GM12878 (cell line): ENCODE results near the gene NELL1.

Source experiments
- CEBPB ChIP-seq, 2 experiments: fragments of 150-350 bp in 1 of 2; IDR thresholded peaks; 2 replicates each; pipeline ENCODE4 v1.6.1; 2012 to 2014; ENCODE audit warnings: low read depth in 2 of 2, low read length in 2 of 2, borderline replicate concordance in 1 of 2, inconsistent platforms in 1 of 2
- CTCF ChIP-seq, 3 experiments: IDR thresholded peaks in 2 of 3; conservative IDR thresholded peaks in 1 of 3; 2 replicates each; pipeline ENCODE4 v1.5.1; 2011; ENCODE audit warnings: low read depth in 3 of 3, low read length in 3 of 3, mild to moderate bottlenecking in 3 of 3, control low read depth in 2 of 3, moderate library complexity in 2 of 3, inconsistent platforms in 1 of 3, mixed read lengths in 1 of 3; ENCODE audit not compliant: control insufficient read depth in 2 of 3, insufficient read depth in 1 of 3; ENCODE audit errors: extremely low read depth in 1 of 3
- EP300 ChIP-seq, 2 experiments: fragments of 150-350 bp in 1 of 2; IDR thresholded peaks; 2 replicates each; pipeline ENCODE4 v1.6.1; 2011 to 2012; ENCODE audit warnings: low read depth in 2 of 2, low read length in 2 of 2, borderline replicate concordance in 1 of 2, improper control_type of control experiment in 1 of 2, inconsistent platforms in 1 of 2; ENCODE audit not compliant: control insufficient read depth in 1 of 2
- EZH2 ChIP-seq: IDR thresholded peaks from 2 replicates; pipeline ENCODE4 v1.6.1; 2012; ENCODE audit warnings: low read depth, mild to moderate bottlenecking, control low read depth, inconsistent platforms, low read length, borderline replicate concordance; ENCODE audit not compliant: control insufficient read depth
- FOXM1 ChIP-seq: IDR thresholded peaks from 2 replicates; pipeline ENCODE4 v1.6.1; 2012; ENCODE audit warnings: low read depth, mild to moderate bottlenecking, inconsistent platforms, low read length, moderate library complexity
- HDAC2 ChIP-seq: fragments of 200-600 bp; sonication (generic); IDR thresholded peaks from 2 replicates; pipeline ENCODE4 v1.6.1; 2017
- MYC ChIP-seq: IDR thresholded peaks from 2 replicates; pipeline ENCODE4 v1.6.1; 2011; ENCODE audit warnings: mild to moderate bottlenecking, low read length, moderate library complexity, inconsistent platforms; ENCODE audit not compliant: insufficient read depth, insufficient replicate concordance, insufficient read length, severe bottlenecking
- POLR2A ChIP-seq: IDR thresholded peaks from 2 replicates; pipeline ENCODE4 v1.6.1; 2011; ENCODE audit warnings: low read depth, mild to moderate bottlenecking, low read length
- SMC3 ChIP-seq: IDR thresholded peaks from 2 replicates; pipeline ENCODE4 v1.6.1; 2011; ENCODE audit warnings: low read length, improper control_type of control experiment, borderline replicate concordance
- SUZ12 ChIP-seq: fragments of 200-600 bp; sonication (generic); IDR thresholded peaks from one replicate; pipeline ENCODE4 v1.6.1; 2018; ENCODE audit warnings: antibody characterized with exemption, mild to moderate bottlenecking; ENCODE audit not compliant: unreplicated experiment
- ZNF217 ChIP-seq: fragments of 450-650 bp; IDR thresholded peaks from 2 replicates; pipeline ENCODE4 v1.6.1; 2017; ENCODE audit warnings: antibody characterized with exemption, mild to moderate bottlenecking

- TF ChIP-seq FOXM1 (no peak), EZH2 (no peak), CTCF (IDR thresholded peaks at IDR 0.05 in 2 of 3, conservative IDR thresholded peaks at IDR 0.05 in 1 of 3; ENCODE audit: control insufficient read depth in 2 of 3, extremely low read depth in 1 of 3, insufficient read depth in 1 of 3, low read depth in 3 of 3, low read length in 3 of 3) (no peak), MYC (no peak), SMC3 (no peak), POLR2A (no peak), ZNF217 (no peak), CEBPB (IDR thresholded peaks at IDR 0.05; ENCODE audit: borderline replicate concordance in 1 of 2, low read depth in 2 of 2, low read length in 2 of 2) (no peak), SUZ12 (no peak), HDAC2 (no peak), EP300 (IDR thresholded peaks at IDR 0.05; ENCODE audit: borderline replicate concordance in 1 of 2, control insufficient read depth in 1 of 2, low read depth in 2 of 2, low read length in 2 of 2) (no peak)
Observed at GRCh38 chr11:20824773-20825172, 155.4 kb downstream of the NELL1 start.
